AG04450 (cell line): ENCODE results near the gene DYRK1A. TPM values are rescaled to one million over a fixed set of nuclear protein-coding genes. Genes with fewer than 3 reads are reported as not detected.

ENCODE experiments used
- CTCF ChIA-PET: fragments of 300-600, 350-600 bp; formaldehyde crosslinking; extraction: SDS; loops from one replicate; lab custom pipeline; 2022; ENCODE audit warnings: antibody characterized with exemption, inconsistent platforms; lab: Charles Lee
- POLR2A ChIA-PET: fragments of 350-600 bp; formaldehyde crosslinking; extraction: SDS; loops from one replicate; lab custom pipeline; 2021; ENCODE audit warnings: antibody characterized with exemption, inconsistent platforms; lab: Yijun Ruan, JAX
- DNase-seq: peaks from one replicate; pipeline ENCODE4 v3.0.0-alpha.2; 2011; ENCODE audit warnings: low read depth, low spot score
- H3K27ac ChIP-seq: one replicate; pipeline ENCODE4 v1.5.1; 2012; ENCODE audit warnings: low read depth, low read length, control low read depth
- H3K27me3 ChIP-seq: one replicate; pipeline ENCODE4 v1.6.0; 2012; ENCODE audit warnings: low read length; ENCODE audit not compliant: control insufficient read depth, insufficient read depth
- H3K4me3 ChIP-seq: 2 replicates; pipeline ENCODE4 v1.5.1; 2011; ENCODE audit warnings: mild to moderate bottlenecking, low read depth, low read length, control low read depth
- H3K9me3 ChIP-seq: 2 replicates; pipeline ENCODE4 v1.5.1; 2012; ENCODE audit warnings: low read length; ENCODE audit not compliant: control insufficient read depth, insufficient read depth
- CTCF ChIP-seq: IDR thresholded peaks from 2 replicates; pipeline ENCODE4 v1.5.1; 2011; ENCODE audit warnings: low read depth, low read length, control low read depth, inconsistent platforms
- polyA plus RNA-seq: library from polyadenylated mRNA; depleted of rRNA; stranded (reverse); fragments of >200 nt; gene quantifications from 2 replicates; pipeline ENCODE4 v1.2.3, GENCODE V29; 2011; rRNA removed

Gene DYRK1A
- polyA plus RNA-seq, 1 experiment, result 33.1 TPM

- ChIA-PET POLR2A (no interaction called here), CTCF (no interaction called here)
- DNase-seq, result no peak
- no peak for TF ChIP-seq CTCF
- H3K9me3 ChIP-seq, result no peaks in the 10 kb centered on the region; the same call in 1 of the 2 replicates
- peaks cover 5% of the 10 kb centered on the region for H3K27me3 ChIP-seq
- H3K27ac ChIP-seq, result no peak overlapping the region
- H3K4me3 ChIP-seq, result no peak overlapping the region
Measured at GRCh38 chr21:37568916-37569315, 202.3 kb downstream of the DYRK1A start.

GRCh38 chr21:37571442-37571841, 204.9 kb downstream of the DYRK1A start:
- DNase-seq, result no peak
- H3K27me3 ChIP-seq, result peaks cover 5% of the 10 kb centered on the region
- ChIA-PET POLR2A (no interaction called here), CTCF (interaction anchor here (1.1 kb wide), 1 partner anchor 8 kb away, joined by 3 read pairs; no protein-coding TSS in a partner anchor)
- no peak overlapping the region for H3K27ac ChIP-seq
- H3K4me3 ChIP-seq, result no peak overlapping the region
- TF ChIP-seq CTCF, result no peak
- H3K9me3 ChIP-seq, result no peaks in the 10 kb centered on the region

- Histone ChIP-seq H3K4me3 (no peak overlapping the region), H3K9me3 (peaks cover 3% of the 10 kb centered on the region; the same call in 1 of the 2 replicates), H3K27me3 (peaks cover 5% of the 10 kb centered on the region), H3K27ac (no peak overlapping the region)
- ChIA-PET CTCF (no interaction called here), POLR2A (no interaction called here)
- DNase-seq, result no peak
- TF ChIP-seq CTCF, result no peak
Measured at GRCh38 chr21:37574316-37574715, 207.7 kb downstream of the DYRK1A start.

- peaks cover 3% of the 10 kb centered on the region; the same call in 1 of the 2 replicates for H3K9me3 ChIP-seq
- ChIA-PET CTCF (no interaction called here), POLR2A (no interaction called here)
- no peak for TF ChIP-seq CTCF
- no peak for DNase-seq
- no peak overlapping the region for H3K27ac ChIP-seq
- peaks cover 5% of the 10 kb centered on the region for H3K27me3 ChIP-seq
- no peak overlapping the region for H3K4me3 ChIP-seq
Measured at GRCh38 chr21:37574751-37575150, 208.2 kb downstream of the DYRK1A start.

GRCh38 chr21:37575580-37575979, 209.0 kb downstream of the DYRK1A start:
- CTCF ChIA-PET, result no interaction called here
- no peak overlapping the region for H3K27ac ChIP-seq
- peaks cover 3% of the 10 kb centered on the region; the same call in 1 of the 2 replicates for H3K9me3 ChIP-seq
- POLR2A ChIA-PET, result no interaction called here
- peaks cover 5% of the 10 kb centered on the region for H3K27me3 ChIP-seq
- no peak for DNase-seq
- no peak overlapping the region for H3K4me3 ChIP-seq
- no peak for TF ChIP-seq CTCF

Other genes starting within 250 kb of the DYRK1A start
- 42.7 and 45.6 TPM in 2 replicates for gene VPS26C, start 99.4 kb upstream of the DYRK1A start, polyA plus RNA-seq